Prostate gland (tissue), 2 donors: ENCODE results near the gene SERPINB1. TPM values are rescaled to one million over a fixed set of nuclear protein-coding genes. Genes with fewer than 3 reads are reported as not detected.

Source experiments
- DNase-seq: peaks from one replicate; pipeline ENCODE4 v3.0.0-alpha.2; 2019; ENCODE audit warnings: low spot score
- H3K27ac ChIP-seq, 2 donors: fragments of 200-600 bp; sonication (generic); 2 replicates each; pipeline ENCODE4 v1.5.1; 2017 to 2019
- H3K27me3 ChIP-seq: fragments of 200-600 bp; sonication (generic); replicated peaks from 2 replicates; pipeline ENCODE4 v1.5.1; 2019; ENCODE audit not compliant: insufficient read depth
- H3K36me3 ChIP-seq, 2 donors: fragments of 200-600 bp; sonication (generic); 1 replicate in 1 of 2; 2 replicates in 1 of 2; pipeline versions ENCODE4 v1.5.1 to v1.8.1; 2017 to 2019
- H3K4me1 ChIP-seq: fragments of 200-600 bp; sonication (generic); replicated peaks from 2 replicates; pipeline ENCODE4 v1.5.1; 2019
- H3K4me3 ChIP-seq, 2 donors: fragments of 200-600 bp; sonication (generic); 2 replicates each; pipeline ENCODE4 v1.5.1; 2017 to 2019
- H3K9me3 ChIP-seq: fragments of 200-600 bp; sonication (generic); 2 replicates; pipeline ENCODE4 v1.5.1; 2017
- POLR2A ChIP-seq: fragments of 450-650 bp; IDR thresholded peaks from one replicate; pipeline ENCODE4 v1.6.1; 2016; ENCODE audit warnings: antibody characterized with exemption, mild to moderate bottlenecking
- POLR2AphosphoS5 ChIP-seq: sonication (generic); formaldehyde crosslinking; IDR thresholded peaks from one replicate; pipeline ENCODE4 v1.6.1; 2017; ENCODE audit warnings: antibody characterized with exemption
- WGBS: methylation state at CpG from one replicate; pipeline ENCODE4 v1.1.5; 2018; 5-methylcytosine and 5-hydroxymethylcytosine counted together
- intact Hi-C: fragments of 100-400 bp; cut with DNase I; formaldehyde crosslinking; loops from one replicate; pipeline ENCODE4 v1.14.2; 2022
- total RNA-seq, 2 donors: library from RNA; depleted of rRNA; stranded (reverse); fragments of >200 nt; gene quantifications; one replicate each; pipeline ENCODE4 v1.1.0, GENCODE V29; 2016
- TF ChIP-seq, protein P1 (sequence below), 4 experiments: fragments of 200-600 bp in 2 of 4; fragments of 450-650 bp in 2 of 4; sonication (generic) in 2 of 4; IDR thresholded peaks; 1 replicate in 3 of 4; 2 replicates in 1 of 4; pipeline ENCODE4 v1.5.1; 2016 to 2019; ENCODE audit warnings: antibody characterized with exemption in 4 of 4, mild to moderate bottlenecking in 2 of 4, moderate library complexity in 2 of 4

The SERPINB1 gene
- total RNA-seq, 2 donors from 2014 or later: 27.5 to 31.1 TPM

DNA sequence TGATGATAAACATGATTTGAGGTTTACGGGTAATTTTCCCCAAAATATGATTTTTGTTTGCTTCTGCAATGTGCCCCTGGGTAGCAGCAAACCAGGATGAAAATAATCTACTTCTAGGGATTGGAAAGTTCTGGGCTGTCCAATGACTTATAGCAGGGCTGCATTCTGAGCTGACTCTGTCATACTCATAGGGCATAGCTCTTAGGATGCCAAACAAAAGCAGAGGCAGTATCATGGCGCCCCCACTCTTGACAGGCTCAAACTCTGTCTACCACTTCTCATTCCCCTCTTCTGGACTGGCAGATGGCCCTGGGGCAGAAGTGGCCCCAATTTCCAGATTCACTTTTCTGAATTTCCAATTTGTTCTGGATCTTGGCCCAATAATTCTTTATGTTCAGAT is 10.3 kb downstream of the SERPINB1 start:
- Histone ChIP-seq H3K27ac (no peak overlapping the region), H3K36me3 (no peaks in the 10 kb centered on the region), H3K4me3 (no peak overlapping the region), H3K9me3 (no peaks in the 10 kb centered on the region), H3K4me1 (no peaks in the 10 kb centered on the region), H3K27me3 (no peaks in the 10 kb centered on the region)
- 89% methylated on average over 2 of the region's 2 CpGs for WGBS
- no peak for DNase-seq
- intact Hi-C loops: no loop called here
- no peak for TF ChIP-seq POLR2AphosphoS5
- no peak for TF ChIP-seq POLR2A
- TF ChIP-seq, protein P1, sequence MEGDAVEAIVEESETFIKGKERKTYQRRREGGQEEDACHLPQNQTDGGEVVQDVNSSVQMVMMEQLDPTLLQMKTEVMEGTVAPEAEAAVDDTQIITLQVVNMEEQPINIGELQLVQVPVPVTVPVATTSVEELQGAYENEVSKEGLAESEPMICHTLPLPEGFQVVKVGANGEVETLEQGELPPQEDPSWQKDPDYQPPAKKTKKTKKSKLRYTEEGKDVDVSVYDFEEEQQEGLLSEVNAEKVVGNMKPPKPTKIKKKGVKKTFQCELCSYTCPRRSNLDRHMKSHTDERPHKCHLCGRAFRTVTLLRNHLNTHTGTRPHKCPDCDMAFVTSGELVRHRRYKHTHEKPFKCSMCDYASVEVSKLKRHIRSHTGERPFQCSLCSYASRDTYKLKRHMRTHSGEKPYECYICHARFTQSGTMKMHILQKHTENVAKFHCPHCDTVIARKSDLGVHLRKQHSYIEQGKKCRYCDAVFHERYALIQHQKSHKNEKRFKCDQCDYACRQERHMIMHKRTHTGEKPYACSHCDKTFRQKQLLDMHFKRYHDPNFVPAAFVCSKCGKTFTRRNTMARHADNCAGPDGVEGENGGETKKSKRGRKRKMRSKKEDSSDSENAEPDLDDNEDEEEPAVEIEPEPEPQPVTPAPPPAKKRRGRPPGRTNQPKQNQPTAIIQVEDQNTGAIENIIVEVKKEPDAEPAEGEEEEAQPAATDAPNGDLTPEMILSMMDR (IDR thresholded peaks at IDR 0.05): no peak

DNA sequence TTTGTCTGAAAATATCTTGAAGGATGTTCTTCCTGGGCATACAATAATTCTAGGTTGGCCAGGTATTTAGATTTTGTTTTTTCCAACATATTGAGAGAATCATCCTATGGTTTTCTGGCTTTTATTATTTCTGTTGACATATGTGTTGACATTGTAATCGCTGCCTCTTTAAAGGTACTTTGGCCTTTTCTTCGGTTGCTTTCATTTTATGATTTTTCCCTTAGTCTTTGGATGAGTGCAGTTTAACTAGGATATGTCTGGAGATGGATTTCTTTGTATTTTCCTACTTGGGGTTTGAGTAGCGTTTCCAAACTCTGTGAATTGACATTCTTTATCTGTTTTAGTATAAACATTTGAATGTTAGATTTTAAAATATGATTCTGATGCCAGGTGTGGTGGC is 11.5 kb downstream of the SERPINB1 start:
- Histone ChIP-seq H3K27ac (no peak overlapping the region), H3K27me3 (no peaks in the 10 kb centered on the region), H3K36me3 (no peaks in the 10 kb centered on the region), H3K4me3 (no peak overlapping the region), H3K4me1 (no peaks in the 10 kb centered on the region), H3K9me3 (no peaks in the 10 kb centered on the region)
- no peak for DNase-seq
- intact Hi-C loops: no loop called here
- TF ChIP-seq POLR2AphosphoS5 (no peak), POLR2A (no peak)
- TF ChIP-seq, protein P1 (IDR thresholded peaks at IDR 0.05): no peak
- 81% methylated on average over 3 of the region's 3 CpGs for WGBS

DNA sequence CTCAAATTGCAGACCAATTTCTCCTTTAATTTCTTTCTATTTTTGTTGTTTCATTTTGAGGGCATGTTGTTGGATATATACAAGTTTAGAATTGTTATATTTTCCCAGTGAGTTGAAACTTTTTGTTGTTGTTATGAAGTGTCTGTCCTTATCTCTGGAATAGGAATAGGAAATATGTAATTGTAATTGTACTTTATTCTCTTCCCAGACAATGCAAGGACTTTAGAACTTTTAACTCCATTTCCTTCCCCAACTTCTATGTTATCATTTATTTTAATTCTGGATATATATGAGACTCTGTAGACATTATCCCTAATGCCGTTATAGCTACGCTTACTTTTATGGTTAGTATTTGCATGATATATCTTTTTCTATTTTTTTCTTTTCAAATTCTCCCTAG is 12.4 kb downstream of the SERPINB1 start:
- no peaks in the 10 kb centered on the region for H3K9me3 ChIP-seq
- 96% methylated on average over 2 of the region's 2 CpGs for WGBS
- intact Hi-C loops: no loop called here

DNA sequence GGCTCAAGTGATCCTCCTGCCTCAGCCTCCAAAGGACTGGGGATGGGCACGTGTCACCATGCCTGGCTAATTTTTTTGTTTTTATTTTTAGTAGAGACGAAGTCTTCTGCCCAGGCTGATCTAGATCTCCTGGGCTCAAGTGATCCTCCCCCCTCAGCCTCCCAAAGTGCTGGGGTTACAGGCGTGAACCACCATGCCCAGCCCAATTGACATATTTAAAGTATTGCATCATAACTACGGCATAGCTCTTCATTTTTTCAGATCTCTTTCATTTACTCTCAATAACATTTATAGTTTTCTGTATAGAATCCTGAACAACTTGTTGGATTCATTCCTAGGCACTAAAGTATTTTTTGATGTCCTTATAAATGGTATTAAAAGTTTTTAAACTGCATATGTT is 13.0 kb downstream of the SERPINB1 start:
- 94% methylated on average over 4 of the region's 4 CpGs for WGBS
- intact Hi-C loops: no loop called here
- Histone ChIP-seq H3K9me3 (no peaks in the 10 kb centered on the region), H3K4me1 (no peaks in the 10 kb centered on the region), H3K27ac (no peak overlapping the region), H3K27me3 (no peaks in the 10 kb centered on the region), H3K36me3 (no peaks in the 10 kb centered on the region), H3K4me3 (no peak overlapping the region)
- TF ChIP-seq, protein P1 (IDR thresholded peaks at IDR 0.05): no peak
- no peak for TF ChIP-seq POLR2A
- TF ChIP-seq POLR2AphosphoS5: no peak
- no peak for DNase-seq

More for the DNA sequence above, 12.4 kb downstream of the SERPINB1 start:
- H3K27ac ChIP-seq: no peak overlapping the region
- TF ChIP-seq POLR2A: no peak
- TF ChIP-seq, protein P1 (IDR thresholded peaks at IDR 0.05): no peak
- DNase-seq: no peak
- no peaks in the 10 kb centered on the region for H3K36me3 ChIP-seq
- H3K4me1 ChIP-seq: no peaks in the 10 kb centered on the region
- H3K27me3 ChIP-seq: no peaks in the 10 kb centered on the region
- no peak overlapping the region for H3K4me3 ChIP-seq

DNA sequence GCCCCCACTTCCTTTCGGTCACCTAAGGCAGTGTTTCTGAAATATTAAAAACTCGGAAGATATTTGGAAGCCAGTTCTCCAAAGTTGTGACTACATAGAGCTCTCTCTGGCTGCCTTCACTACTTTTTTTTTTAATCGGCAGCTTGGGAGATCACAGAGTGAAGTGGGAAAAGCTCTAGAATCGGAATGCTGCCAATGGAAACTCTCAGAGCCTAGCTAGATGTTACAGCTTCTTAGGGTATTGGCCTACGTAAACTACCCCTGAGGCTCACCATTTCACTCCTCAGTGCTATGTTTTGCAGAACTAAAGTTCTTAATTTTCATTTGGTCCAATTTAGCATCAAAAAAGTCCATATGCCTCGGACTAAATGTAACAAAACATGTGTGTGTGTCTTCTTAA is 14.5 kb downstream of the SERPINB1 start:
- intact Hi-C loops: no loop called here
- no peak overlapping the region for H3K27ac ChIP-seq
- no peak for DNase-seq
- H3K4me1 ChIP-seq: no peaks in the 10 kb centered on the region
- no peaks in the 10 kb centered on the region for H3K27me3 ChIP-seq
- no peaks in the 10 kb centered on the region for H3K36me3 ChIP-seq
- no peaks in the 10 kb centered on the region for H3K9me3 ChIP-seq
- no peak overlapping the region for H3K4me3 ChIP-seq
- TF ChIP-seq POLR2A (no peak), POLR2AphosphoS5 (no peak)
- TF ChIP-seq, protein P1 (IDR thresholded peaks at IDR 0.05): no peak
- whole genome bisulfite sequencing: 92% methylated on average over 6 of the region's 6 CpGs
